AG04449 (cell line): Measurements from ENCODE around the gene JDP2.

Source experiments
- CTCF ChIA-PET: fragments of 350-600 bp; formaldehyde crosslinking; extraction: SDS; loops from one replicate; lab custom pipeline; 2021; ENCODE audit warnings: antibody characterized with exemption; lab: Yijun Ruan, JAX
- POLR2A ChIA-PET: fragments of 400-600, 350-600 bp; formaldehyde crosslinking; extraction: SDS; loops from one replicate; lab custom pipeline; 2020; ENCODE audit warnings: antibody characterized with exemption, inconsistent platforms; lab: Yijun Ruan, JAX
- DNase-seq: peaks from one replicate; pipeline ENCODE4 v3.0.0-alpha.2; 2010; ENCODE audit warnings: low read depth, low spot score
- H3K4me3 ChIP-seq: 2 replicates; pipeline ENCODE4 v1.5.1; 2011; ENCODE audit warnings: low read depth, mild to moderate bottlenecking, control low read depth, low read length
- CTCF ChIP-seq: IDR thresholded peaks from one replicate; pipeline ENCODE4 v1.5.1; 2011; ENCODE audit warnings: mild to moderate bottlenecking, moderate library complexity, low read length, control low read depth, inconsistent platforms; ENCODE audit not compliant: insufficient read depth; ENCODE audit errors: missing control alignments

Gene JDP2

GRCh38 chr14:75406102-75406501 lies 21.7 kb upstream of the JDP2 start:
- CTCF ChIA-PET = interaction anchor here (0.6 to 1.3 kb wide), 2 partner anchors 15 to 17 kb away, joined by 3 read pairs; no protein-coding TSS in a partner anchor
- H3K4me3 ChIP-seq = no peak overlapping the region
- TF ChIP-seq CTCF = no peak
- POLR2A ChIA-PET = no interaction called here
- no peak for DNase-seq

GRCh38 chr14:75406856-75407255 lies 21.0 kb upstream of the JDP2 start:
- ChIA-PET POLR2A (no interaction called here), CTCF (no interaction called here)
- no peak for TF ChIP-seq CTCF
- DNase-seq = no peak
- H3K4me3 ChIP-seq = no peak overlapping the region

- no peak overlapping the region for H3K4me3 ChIP-seq
- TF ChIP-seq CTCF = no peak
- no peak for DNase-seq
- CTCF ChIA-PET = no interaction called here
- POLR2A ChIA-PET = no interaction called here
Observed at GRCh38 chr14:75409316-75410205, 18.3 kb upstream of the JDP2 start.

GRCh38 chr14:75411214-75411540 lies 16.6 kb upstream of the JDP2 start:
- ChIA-PET CTCF (no interaction called here), POLR2A (no interaction called here)
- TF ChIP-seq CTCF = no peak
- H3K4me3 ChIP-seq = no peak overlapping the region
- no peak for DNase-seq

- TF ChIP-seq CTCF = no peak
- H3K4me3 ChIP-seq = no peak overlapping the region
- POLR2A ChIA-PET = no interaction called here
- CTCF ChIA-PET = no interaction called here
- DNase-seq = no peak
Observed at GRCh38 chr14:75413013-75413412, 14.8 kb upstream of the JDP2 start.

- POLR2A ChIA-PET = no interaction called here
- DNase-seq = no peak
- no peak for TF ChIP-seq CTCF
- CTCF ChIA-PET = interaction anchor here (0.7 kb wide), 1 partner anchor 71 kb away, joined by 3 read pairs; no protein-coding TSS in a partner anchor
- H3K4me3 ChIP-seq = no peak overlapping the region
Observed at GRCh38 chr14:75417674-75418073, 10.1 kb upstream of the JDP2 start.
